Measurements from ENCODE around the gene WNT3. TPM values are rescaled to one million over a fixed set of nuclear protein-coding genes. Genes with fewer than 3 reads are reported as not detected.

Gene WNT3
- total and polyA plus RNA-seq, 10 donors: 0.32 to 0.94 (median 0.67) TPM

- TF ChIP-seq POLR2A (IDR thresholded peaks at IDR 0.05) (no peak), POLR2AphosphoS5 (IDR thresholded peaks at IDR 0.05) (no peak), CTCF (IDR thresholded peaks at IDR 0.05 in 8 of 11, conservative IDR thresholded peaks at IDR 0.05 in 3 of 11) (no peak)
- Histone ChIP-seq H3K27me3 (replicated peaks in 1 of 7) (peaks cover 5 to 63% (median 42%) of the 10 kb centered on the region in 7 donors), H3K9me3 (no peaks in the 10 kb centered on the region), H3K36me3 (no peaks in the 10 kb centered on the region), H3K27ac (no peak overlapping the region), H3K4me1 (peaks cover 13 to 37% (median 20%) of the 10 kb centered on the region in 6 donors), H3K4me3 (no peak overlapping the region)
- intact Hi-C loops (cut with DNase I; ENCODE audit: low total_unique reads): no loop called here
- WGBS, 5 donors: 76 to 87% (median 86%) methylated on average over 8 of the region's 8 CpGs
- no peak for DNase-seq
Measured at GRCh38 chr17:46823657-46824056, 5.2 kb upstream of the WNT3 start.

- Histone ChIP-seq H3K27ac (no peak overlapping the region), H3K36me3 (no peaks in the 10 kb centered on the region), H3K4me1 (peaks cover 18 to 49% (median 30%) of the 10 kb centered on the region in 6 donors), H3K4me3 (no peak overlapping the region), H3K27me3 (replicated peaks in 1 of 7) (peaks cover 10 to 75% (median 54%) of the 10 kb centered on the region in 7 donors), H3K9me3 (no peaks in the 10 kb centered on the region)
- intact Hi-C loops (cut with DNase I; ENCODE audit: low total_unique reads): no loop called here
- peak; percentile 87 for DNase-seq
- TF ChIP-seq CTCF (IDR thresholded peaks at IDR 0.05 in 8 of 11, conservative IDR thresholded peaks at IDR 0.05 in 3 of 11): peak in 9 of 11 experiments; percentile 14 to 70 (median 57)
- TF ChIP-seq POLR2A (IDR thresholded peaks at IDR 0.05): no peak
- TF ChIP-seq POLR2AphosphoS5 (IDR thresholded peaks at IDR 0.05): peak in 1 of 3 donors; percentile 13
- whole genome bisulfite sequencing, 5 donors: 18 to 25% (median 19%) methylated on average over 30 to 35 of the region's 35 CpGs
Measured at GRCh38 chr17:46822388-46822921, 4.0 kb upstream of the WNT3 start.

GRCh38 chr17:46821482-46822387 lies 3.2 kb upstream of the WNT3 start:
- Histone ChIP-seq H3K36me3 (no peaks in the 10 kb centered on the region), H3K4me3 (no peak overlapping the region), H3K4me1 (peaks cover 18 to 57% (median 33%) of the 10 kb centered on the region in 6 donors), H3K27ac (no peak overlapping the region), H3K27me3 (replicated peaks in 1 of 7) (peaks cover 12 to 82% (median 61%) of the 10 kb centered on the region in 7 donors), H3K9me3 (no peaks in the 10 kb centered on the region)
- no peak for DNase-seq
- 19 to 32% (median 30%) methylated on average over 29 to 31 of the region's 31 CpGs for WGBS, 5 donors
- TF ChIP-seq CTCF (IDR thresholded peaks at IDR 0.05 in 8 of 11, conservative IDR thresholded peaks at IDR 0.05 in 3 of 11) (no peak), POLR2AphosphoS5 (IDR thresholded peaks at IDR 0.05) (no peak), POLR2A (IDR thresholded peaks at IDR 0.05) (no peak)
- intact Hi-C loops (cut with DNase I; ENCODE audit: low total_unique reads): no loop called here

All from spleen (tissue), 11 donors.